SU-DHL-6 (cell line): ENCODE data around the gene ABCA3.

Experiments
- H2AFZ ChIP-seq: fragments of 200-600 bp; sonication (generic); 2 replicates; pipeline ENCODE4 v1.6.1; 2014; ENCODE audit warnings: low read depth, mild to moderate bottlenecking, moderate library complexity, mixed read lengths, antibody characterized with exemption, low read length; ENCODE audit not compliant: severe bottlenecking
- H3F3A ChIP-seq: fragments of 200-600 bp; shearing (Covaris generic); 2 replicates; pipeline ENCODE4 v1.6.0; 2016; ENCODE audit warnings: antibody characterized with exemption, mild to moderate bottlenecking; ENCODE audit not compliant: insufficient read depth
- H3K27ac ChIP-seq: fragments of 200-600 bp; sonication (generic); 2 replicates; pipeline ENCODE4 v1.5.1; 2016; ENCODE audit warnings: low read depth, mild to moderate bottlenecking, low read length, moderate library complexity, mixed read lengths
- H3K27me3 ChIP-seq: fragments of 200-600 bp; sonication (generic), shearing (Covaris generic); 2 replicates; pipeline ENCODE4 v1.6.0; 2014; ENCODE audit warnings: mild to moderate bottlenecking, low read length
- H3K36me3 ChIP-seq: fragments of 200-600 bp; sonication (generic); 2 replicates; pipeline ENCODE4 v1.6.1; 2014; ENCODE audit warnings: mild to moderate bottlenecking, low read length, mixed read lengths
- H3K4me2 ChIP-seq: fragments of 300-600, 200-600 bp; shearing (Covaris generic), sonication (generic); 2 replicates; pipeline ENCODE4 v1.6.0; 2014; ENCODE audit warnings: low read length, low read depth, mild to moderate bottlenecking; ENCODE audit not compliant: poor library complexity, severe bottlenecking
- H3K4me3 ChIP-seq: fragments of 200-600 bp; sonication (generic); 2 replicates; pipeline ENCODE4 v1.5.1; 2014; ENCODE audit warnings: antibody characterized with exemption, low read length, mild to moderate bottlenecking, mixed read lengths; ENCODE audit not compliant: insufficient read depth, poor library complexity, severe bottlenecking
- H3K79me2 ChIP-seq: fragments of 200-600 bp; sonication (generic); 2 replicates; pipeline ENCODE4 v1.6.1; 2014; ENCODE audit warnings: mild to moderate bottlenecking, low read length, moderate library complexity; ENCODE audit not compliant: insufficient read depth
- H3K9ac ChIP-seq: fragments of 200-600 bp; sonication (generic); 2 replicates; pipeline ENCODE4 v1.7.0; 2014; ENCODE audit warnings: mild to moderate bottlenecking, low read length
- H3K9me2 ChIP-seq: fragments of 200-600 bp; sonication (generic); replicated peaks from 2 replicates; pipeline ENCODE4 v1.6.1; 2014; ENCODE audit warnings: low read length; ENCODE audit not compliant: insufficient read depth
- H3K9me3 ChIP-seq: fragments of 200-600 bp; sonication (generic); 2 replicates; pipeline ENCODE4 v1.6.1; 2014; ENCODE audit warnings: low read length, mixed read lengths; ENCODE audit not compliant: insufficient read depth
- H4K20me1 ChIP-seq: fragments of 200-600 bp; sonication (generic); 2 replicates; pipeline ENCODE4 v1.6.1; 2014; ENCODE audit warnings: low read depth, mild to moderate bottlenecking, antibody characterized with exemption, low read length, moderate library complexity, mixed read lengths
- EZH2phosphoT487 ChIP-seq: fragments of 200-600 bp; sonication (generic), shearing (Covaris generic); conservative IDR thresholded peaks from 2 replicates; pipeline ENCODE4 v1.6.1; 2018; ENCODE audit warnings: mild to moderate bottlenecking, antibody characterized with exemption, low read length, moderate library complexity, mixed read lengths
- TF ChIP-seq, protein P1 (sequence below): fragments of 200-600 bp; sonication (generic); IDR thresholded peaks from one replicate; pipeline ENCODE4 v1.5.1; 2017; ENCODE audit warnings: antibody characterized with exemption, mild to moderate bottlenecking, low read length, moderate library complexity; ENCODE audit not compliant: insufficient read depth, poor library complexity, severe bottlenecking

The ABCA3 gene

DNA sequence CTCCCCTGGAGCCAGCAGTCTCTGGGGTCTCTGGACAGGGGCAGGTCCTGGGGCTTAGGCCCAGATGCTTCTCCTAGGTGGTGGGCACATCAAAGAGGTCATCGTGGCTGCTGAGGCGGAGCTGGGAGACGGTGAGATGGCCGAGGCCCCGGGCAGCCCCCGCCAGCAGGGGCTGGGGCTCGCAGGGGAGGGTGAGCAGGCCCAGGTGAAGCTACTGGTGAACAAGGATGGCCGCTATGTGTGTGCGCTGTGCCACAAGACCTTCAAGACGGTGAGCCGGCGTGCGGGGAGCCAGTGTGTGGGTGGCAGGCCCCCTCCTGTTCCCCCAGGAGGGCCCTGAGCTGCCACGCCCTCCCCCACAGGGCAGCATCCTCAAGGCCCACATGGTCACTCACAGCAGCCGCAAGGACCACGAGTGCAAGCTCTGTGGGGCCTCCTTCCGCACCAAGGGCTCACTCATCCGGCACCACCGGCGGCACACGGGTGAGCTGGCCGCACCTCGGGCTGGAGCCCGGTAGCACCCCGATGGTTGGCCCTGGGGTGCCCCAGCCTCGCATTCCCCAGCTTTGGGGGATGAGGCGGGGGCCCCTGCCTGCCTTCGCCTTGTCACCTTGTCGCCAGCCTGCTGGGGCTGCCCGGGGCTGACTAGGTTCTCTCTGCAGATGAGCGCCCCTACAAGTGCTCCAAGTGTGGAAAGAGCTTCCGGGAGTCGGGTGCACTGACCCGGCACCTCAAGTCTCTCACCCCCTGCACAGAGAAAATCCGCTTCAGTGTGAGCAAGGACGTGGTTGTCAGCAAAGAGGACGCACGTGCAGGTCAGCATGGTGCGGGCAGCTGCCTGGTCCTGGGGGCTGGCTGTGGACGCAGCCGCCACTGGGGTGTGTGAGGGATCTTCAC lies 108.2 kb downstream of the ABCA3 start:
- Histone ChIP-seq H2AFZ (no peak overlapping the region), H3K27ac (no peak overlapping the region), H3K4me2 (no peak overlapping the region), H3K27me3 (no peaks in the 10 kb centered on the region), H3K9me3 (no peaks in the 10 kb centered on the region), H4K20me1 (no peaks in the 10 kb centered on the region), H3K36me3 (no peaks in the 10 kb centered on the region), H3K9ac (no peak overlapping the region), H3F3A (no peaks in the 10 kb centered on the region), H3K79me2 (peaks cover 9% of the 10 kb centered on the region; the same call in 1 of the 2 replicates), H3K9me2 (no peaks in the 10 kb centered on the region), H3K4me3 (no peak overlapping the region)
- TF ChIP-seq, protein P1, sequence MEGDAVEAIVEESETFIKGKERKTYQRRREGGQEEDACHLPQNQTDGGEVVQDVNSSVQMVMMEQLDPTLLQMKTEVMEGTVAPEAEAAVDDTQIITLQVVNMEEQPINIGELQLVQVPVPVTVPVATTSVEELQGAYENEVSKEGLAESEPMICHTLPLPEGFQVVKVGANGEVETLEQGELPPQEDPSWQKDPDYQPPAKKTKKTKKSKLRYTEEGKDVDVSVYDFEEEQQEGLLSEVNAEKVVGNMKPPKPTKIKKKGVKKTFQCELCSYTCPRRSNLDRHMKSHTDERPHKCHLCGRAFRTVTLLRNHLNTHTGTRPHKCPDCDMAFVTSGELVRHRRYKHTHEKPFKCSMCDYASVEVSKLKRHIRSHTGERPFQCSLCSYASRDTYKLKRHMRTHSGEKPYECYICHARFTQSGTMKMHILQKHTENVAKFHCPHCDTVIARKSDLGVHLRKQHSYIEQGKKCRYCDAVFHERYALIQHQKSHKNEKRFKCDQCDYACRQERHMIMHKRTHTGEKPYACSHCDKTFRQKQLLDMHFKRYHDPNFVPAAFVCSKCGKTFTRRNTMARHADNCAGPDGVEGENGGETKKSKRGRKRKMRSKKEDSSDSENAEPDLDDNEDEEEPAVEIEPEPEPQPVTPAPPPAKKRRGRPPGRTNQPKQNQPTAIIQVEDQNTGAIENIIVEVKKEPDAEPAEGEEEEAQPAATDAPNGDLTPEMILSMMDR, result no peak
- TF ChIP-seq EZH2phosphoT487, result no peak

DNA sequence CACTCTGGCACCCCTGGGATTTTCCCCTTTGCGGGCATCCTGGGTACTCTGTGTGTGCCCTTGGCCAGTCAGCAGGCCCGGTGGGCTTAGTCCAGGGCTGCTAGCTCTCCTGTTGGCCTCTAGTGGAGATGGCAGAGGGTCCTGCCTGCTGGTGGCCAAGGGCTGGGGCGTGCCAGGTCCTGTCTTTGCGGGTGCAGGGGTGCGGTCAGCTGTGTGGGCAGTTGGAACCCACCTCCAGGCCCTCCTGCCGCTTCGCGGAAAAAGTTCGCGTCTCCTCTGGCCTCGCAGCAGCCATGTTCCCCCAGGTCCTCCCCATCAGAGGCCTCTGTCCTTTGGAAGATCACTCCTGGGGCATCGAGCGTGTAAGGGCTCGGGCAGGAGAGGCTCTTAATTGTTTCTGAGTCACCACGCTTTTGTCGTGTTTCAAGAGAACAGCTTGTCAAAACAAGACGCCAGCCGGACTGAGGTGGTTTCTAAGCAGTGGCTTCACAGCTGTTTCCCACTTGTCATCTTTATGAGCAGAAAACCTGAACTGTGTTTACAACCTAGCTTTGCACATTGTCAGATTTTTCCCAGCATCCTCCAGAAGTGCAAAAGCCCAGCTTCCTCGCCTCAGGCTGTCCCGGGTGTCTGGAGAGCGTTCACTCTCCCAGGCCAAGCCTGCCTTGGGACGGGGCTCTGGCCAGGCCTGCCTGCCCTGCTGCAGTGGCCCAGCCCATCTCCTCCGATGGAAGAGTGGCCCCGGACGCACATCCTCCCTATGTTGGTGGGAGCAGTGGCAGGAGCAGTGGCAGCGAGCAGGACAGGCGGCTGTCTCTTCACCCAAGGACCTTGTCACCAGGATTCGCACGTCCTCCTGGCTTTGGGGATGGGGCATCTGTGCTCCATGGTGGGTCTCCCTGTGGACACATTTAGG lies 109.3 kb downstream of the ABCA3 start:
- Histone ChIP-seq H3K79me2 (peaks cover 18% of the 10 kb centered on the region), H4K20me1 (no peaks in the 10 kb centered on the region), H3K9ac (no peak overlapping the region), H3K9me2 (no peaks in the 10 kb centered on the region), H3K27me3 (no peaks in the 10 kb centered on the region), H3K27ac (no peak overlapping the region), H3K4me3 (no peak overlapping the region), H3K4me2 (no peak overlapping the region), H3K36me3 (no peaks in the 10 kb centered on the region), H3K9me3 (no peaks in the 10 kb centered on the region), H2AFZ (no peak overlapping the region), H3F3A (no peaks in the 10 kb centered on the region)
- TF ChIP-seq EZH2phosphoT487, result no peak
- TF ChIP-seq, protein P1, result no peak

DNA sequence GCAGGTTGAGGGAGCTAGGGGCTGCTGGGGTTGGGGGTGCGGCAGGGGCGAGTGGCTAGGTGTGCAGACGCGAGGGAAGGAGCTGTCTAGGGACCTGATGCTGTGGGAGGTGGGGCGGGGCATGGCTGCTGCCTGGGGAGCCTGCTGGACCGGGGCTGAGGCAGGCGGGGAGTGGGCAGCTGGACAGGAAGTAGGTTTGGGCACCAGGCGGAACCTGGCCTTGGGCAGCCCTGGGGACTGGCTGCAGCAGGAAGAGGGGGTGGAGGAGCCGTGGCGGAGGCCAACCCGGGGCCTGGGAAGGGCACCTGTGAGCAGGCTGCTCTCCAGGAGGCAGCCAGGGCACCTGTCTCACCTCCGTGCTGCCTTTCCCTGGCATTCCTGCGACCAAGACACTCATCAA lies 110.2 kb downstream of the ABCA3 start:
- Histone ChIP-seq H3K27ac (no peak overlapping the region), H3K4me2 (no peak overlapping the region), H3K4me3 (no peak overlapping the region), H3K9me3 (no peaks in the 10 kb centered on the region), H3K9me2 (no peaks in the 10 kb centered on the region), H4K20me1 (no peaks in the 10 kb centered on the region), H2AFZ (no peak overlapping the region), H3K79me2 (peaks cover 27% of the 10 kb centered on the region), H3K27me3 (no peaks in the 10 kb centered on the region), H3K9ac (no peak overlapping the region), H3F3A (no peaks in the 10 kb centered on the region), H3K36me3 (no peaks in the 10 kb centered on the region)
- TF ChIP-seq EZH2phosphoT487, result no peak
- TF ChIP-seq, protein P1, result no peak
